Measurements from ENCODE around the gene SHLD1. TPM values are rescaled to one million over a fixed set of nuclear protein-coding genes. Genes with fewer than 3 reads are reported as not detected.

The SHLD1 gene
- total and polyA plus RNA-seq, 2 experiments from 2014 or later: 1.4 to 15.0 TPM

GRCh38 chr20:5870568-5870981, 120.4 kb downstream of the SHLD1 start:
- Mint-ChIP-seq H3K4me3 (no peak overlapping the region), H3K9me3 (no peaks in the 10 kb centered on the region), H3K36me3 (ENCODE audit: low read depth) (no peaks in the 10 kb centered on the region), H3K27ac (no peak overlapping the region), H3K4me1 (peaks cover 31% of the 10 kb centered on the region), H3K27me3 (ENCODE audit: insufficient read depth, low read depth, poor library complexity) (peaks cover 3% of the 10 kb centered on the region)
- Histone ChIP-seq H3K4me2 (peak overlapping the region; percentile 24), H3K27me3 (ENCODE audit: insufficient read depth) (no peaks in the 10 kb centered on the region), H3K36me3 (ENCODE audit: insufficient read depth) (no peaks in the 10 kb centered on the region), H3K4me3 (no peak overlapping the region; the same call in 1 of the 2 replicates), H3K4me1 (ENCODE audit: insufficient read depth) (peaks cover 36% of the 10 kb centered on the region), H3K9me2 (ENCODE audit: insufficient read depth) (no peaks in the 10 kb centered on the region), H3K27ac (ENCODE audit: low read depth) (peak overlapping the region; percentile 70; the same call in 1 of the 2 replicates), H2AFZ (peak overlapping the region; percentile 12; the same call in 1 of the 2 replicates), H3K79me2 (replicated peaks; ENCODE audit: insufficient read depth) (no peaks in the 10 kb centered on the region), H3F3A (replicated peaks; ENCODE audit: low read depth) (no peaks in the 10 kb centered on the region), H4K20me1 (replicated peaks; ENCODE audit: insufficient read depth) (no peaks in the 10 kb centered on the region)
- ATAC-seq (peak; percentile 41; the same call in 2 of the 3 replicates), DNase-seq (ENCODE audit: low spot score) (peak; percentile 29)
- TF ChIP-seq EZH2phosphoT487 (IDR thresholded peaks at IDR 0.05; ENCODE audit: unreplicated experiment) (no peak), CREB1 (CRISPR knock-in tag; IDR thresholded peaks at IDR 0.05; ENCODE audit: low read depth) (no peak), JUNB (IDR thresholded peaks at IDR 0.05; ENCODE audit: unreplicated experiment) (no peak), ZNF331 (CRISPR knock-in tag; IDR thresholded peaks at IDR 0.05; ENCODE audit: low read depth) (no peak), NANOG (IDR thresholded peaks at IDR 0.05; ENCODE audit: borderline replicate concordance) (no peak), POLR2AphosphoS5 (IDR thresholded peaks at IDR 0.05; ENCODE audit: low read depth) (no peak), CTCF (conservative IDR thresholded peaks at IDR 0.05; ENCODE audit: low read depth in 2 of 2) (no peak), REST (IDR thresholded peaks at IDR 0.05; ENCODE audit: unreplicated experiment) (no peak), STAT1 (IDR thresholded peaks at IDR 0.05; ENCODE audit: unreplicated experiment) (no peak), EZH2 (IDR thresholded peaks at IDR 0.05; ENCODE audit: low read depth, unreplicated experiment) (no peak), ZNF114 (CRISPR knock-in tag; IDR thresholded peaks at IDR 0.05) (no peak)
- TF ChIP-seq, protein P1, sequence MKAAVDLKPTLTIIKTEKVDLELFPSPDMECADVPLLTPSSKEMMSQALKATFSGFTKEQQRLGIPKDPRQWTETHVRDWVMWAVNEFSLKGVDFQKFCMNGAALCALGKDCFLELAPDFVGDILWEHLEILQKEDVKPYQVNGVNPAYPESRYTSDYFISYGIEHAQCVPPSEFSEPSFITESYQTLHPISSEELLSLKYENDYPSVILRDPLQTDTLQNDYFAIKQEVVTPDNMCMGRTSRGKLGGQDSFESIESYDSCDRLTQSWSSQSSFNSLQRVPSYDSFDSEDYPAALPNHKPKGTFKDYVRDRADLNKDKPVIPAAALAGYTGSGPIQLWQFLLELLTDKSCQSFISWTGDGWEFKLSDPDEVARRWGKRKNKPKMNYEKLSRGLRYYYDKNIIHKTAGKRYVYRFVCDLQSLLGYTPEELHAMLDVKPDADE (IDR thresholded peaks at IDR 0.05): no peak
- TF ChIP-seq, protein P2, sequence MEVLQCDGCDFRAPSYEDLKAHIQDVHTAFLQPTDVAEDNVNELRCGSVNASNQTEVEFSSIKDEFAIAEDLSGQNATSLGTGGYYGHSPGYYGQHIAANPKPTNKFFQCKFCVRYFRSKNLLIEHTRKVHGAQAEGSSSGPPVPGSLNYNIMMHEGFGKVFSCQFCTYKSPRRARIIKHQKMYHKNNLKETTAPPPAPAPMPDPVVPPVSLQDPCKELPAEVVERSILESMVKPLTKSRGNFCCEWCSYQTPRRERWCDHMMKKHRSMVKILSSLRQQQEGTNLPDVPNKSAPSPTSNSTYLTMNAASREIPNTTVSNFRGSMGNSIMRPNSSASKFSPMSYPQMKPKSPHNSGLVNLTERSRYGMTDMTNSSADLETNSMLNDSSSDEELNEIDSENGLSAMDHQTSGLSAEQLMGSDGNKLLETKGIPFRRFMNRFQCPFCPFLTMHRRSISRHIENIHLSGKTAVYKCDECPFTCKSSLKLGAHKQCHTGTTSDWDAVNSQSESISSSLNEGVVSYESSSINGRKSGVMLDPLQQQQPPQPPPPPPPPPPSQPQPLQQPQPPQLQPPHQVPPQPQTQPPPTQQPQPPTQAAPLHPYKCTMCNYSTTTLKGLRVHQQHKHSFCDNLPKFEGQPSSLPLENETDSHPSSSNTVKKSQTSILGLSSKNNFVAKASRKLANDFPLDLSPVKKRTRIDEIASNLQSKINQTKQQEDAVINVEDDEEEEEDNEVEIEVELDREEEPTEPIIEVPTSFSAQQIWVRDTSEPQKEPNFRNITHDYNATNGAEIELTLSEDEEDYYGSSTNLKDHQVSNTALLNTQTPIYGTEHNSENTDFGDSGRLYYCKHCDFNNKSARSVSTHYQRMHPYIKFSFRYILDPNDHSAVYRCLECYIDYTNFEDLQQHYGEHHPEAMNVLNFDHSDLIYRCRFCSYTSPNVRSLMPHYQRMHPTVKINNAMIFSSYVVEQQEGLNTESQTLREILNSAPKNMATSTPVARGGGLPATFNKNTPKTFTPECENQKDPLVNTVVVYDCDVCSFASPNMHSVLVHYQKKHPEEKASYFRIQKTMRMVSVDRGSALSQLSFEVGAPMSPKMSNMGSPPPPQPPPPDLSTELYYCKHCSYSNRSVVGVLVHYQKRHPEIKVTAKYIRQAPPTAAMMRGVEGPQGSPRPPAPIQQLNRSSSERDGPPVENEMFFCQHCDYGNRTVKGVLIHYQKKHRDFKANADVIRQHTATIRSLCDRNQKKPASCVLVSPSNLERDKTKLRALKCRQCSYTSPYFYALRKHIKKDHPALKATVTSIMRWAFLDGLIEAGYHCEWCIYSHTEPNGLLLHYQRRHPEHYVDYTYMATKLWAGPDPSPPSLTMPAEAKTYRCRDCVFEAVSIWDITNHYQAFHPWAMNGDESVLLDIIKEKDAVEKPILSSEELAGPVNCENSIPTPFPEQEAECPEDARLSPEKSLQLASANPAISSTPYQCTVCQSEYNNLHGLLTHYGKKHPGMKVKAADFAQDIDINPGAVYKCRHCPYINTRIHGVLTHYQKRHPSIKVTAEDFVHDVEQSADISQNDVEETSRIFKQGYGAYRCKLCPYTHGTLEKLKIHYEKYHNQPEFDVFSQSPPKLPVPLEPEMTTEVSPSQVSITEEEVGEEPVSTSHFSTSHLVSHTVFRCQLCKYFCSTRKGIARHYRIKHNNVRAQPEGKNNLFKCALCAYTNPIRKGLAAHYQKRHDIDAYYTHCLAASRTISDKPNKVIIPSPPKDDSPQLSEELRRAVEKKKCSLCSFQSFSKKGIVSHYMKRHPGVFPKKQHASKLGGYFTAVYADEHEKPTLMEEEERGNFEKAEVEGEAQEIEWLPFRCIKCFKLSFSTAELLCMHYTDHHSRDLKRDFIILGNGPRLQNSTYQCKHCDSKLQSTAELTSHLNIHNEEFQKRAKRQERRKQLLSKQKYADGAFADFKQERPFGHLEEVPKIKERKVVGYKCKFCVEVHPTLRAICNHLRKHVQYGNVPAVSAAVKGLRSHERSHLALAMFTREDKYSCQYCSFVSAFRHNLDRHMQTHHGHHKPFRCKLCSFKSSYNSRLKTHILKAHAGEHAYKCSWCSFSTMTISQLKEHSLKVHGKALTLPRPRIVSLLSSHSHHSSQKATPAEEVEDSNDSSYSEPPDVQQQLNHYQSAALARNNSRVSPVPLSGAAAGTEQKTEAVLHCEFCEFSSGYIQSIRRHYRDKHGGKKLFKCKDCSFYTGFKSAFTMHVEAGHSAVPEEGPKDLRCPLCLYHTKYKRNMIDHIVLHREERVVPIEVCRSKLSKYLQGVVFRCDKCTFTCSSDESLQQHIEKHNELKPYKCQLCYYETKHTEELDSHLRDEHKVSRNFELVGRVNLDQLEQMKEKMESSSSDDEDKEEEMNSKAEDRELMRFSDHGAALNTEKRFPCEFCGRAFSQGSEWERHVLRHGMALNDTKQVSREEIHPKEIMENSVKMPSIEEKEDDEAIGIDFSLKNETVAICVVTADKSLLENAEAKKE (CRISPR knock-in tag; IDR thresholded peaks at IDR 0.05): no peak
